Muscle layer of duodenum (tissue), 2 donors: ENCODE results near the gene PTK7.
"Not testable (repeated sequence)": the region's sequence is repeated elsewhere in the genome, so short reads cannot be mapped to it uniquely, and the experiment has no call there.

Experiments
- H3K27ac ChIP-seq: one replicate; pipeline ENCODE4 v1.7.0; 2013; ENCODE audit warnings: mild to moderate bottlenecking, low read length
- H3K27me3 ChIP-seq: one replicate; pipeline ENCODE4 v1.7.0; 2013; ENCODE audit warnings: low read depth, mild to moderate bottlenecking, control low read depth, low read length
- H3K36me3 ChIP-seq, 2 donors: one replicate each; pipeline ENCODE4 v1.7.0; 2013; ENCODE audit warnings: low read length in 2 of 2, control low read depth in 1 of 2, mild to moderate bottlenecking in 1 of 2; ENCODE audit not compliant: insufficient read depth in 2 of 2, control insufficient read depth in 1 of 2
- H3K4me1 ChIP-seq, 2 donors: one replicate each; pipeline ENCODE4 v1.7.0; 2013; ENCODE audit warnings: low read length in 2 of 2, mild to moderate bottlenecking in 2 of 2, control low read depth in 1 of 2, moderate library complexity in 1 of 2; ENCODE audit not compliant: insufficient read depth in 2 of 2, control insufficient read depth in 1 of 2
- H3K4me3 ChIP-seq, 2 donors: one replicate each; pipeline ENCODE4 v1.7.0; 2013; ENCODE audit warnings: low read length in 2 of 2, low read depth in 1 of 2, mild to moderate bottlenecking in 1 of 2
- H3K9me3 ChIP-seq, 2 donors: one replicate each; pipeline ENCODE4 v1.7.0; 2013; ENCODE audit warnings: low read length in 2 of 2, control low read depth in 1 of 2, mild to moderate bottlenecking in 1 of 2; ENCODE audit not compliant: control insufficient read depth in 1 of 2
- donor health status: healthy.

Gene PTK7

GRCh38 chr6:43139973-43140372 lies 63.9 kb downstream of the PTK7 start:
- not testable (repeated sequence) for H3K36me3 ChIP-seq, H3K4me3 ChIP-seq, H3K9me3 ChIP-seq, H3K27ac ChIP-seq, H3K27me3 ChIP-seq
- H3K4me1 ChIP-seq: peaks cover 0 to 12% of the 10 kb centered on the region in 2 donors

GRCh38 chr6:43141644-43142043 lies 65.5 kb downstream of the PTK7 start:
- Histone ChIP-seq H3K9me3 (no peaks in the 10 kb centered on the region), H3K27ac (no peak overlapping the region), H3K4me3 (no peak overlapping the region), H3K4me1 (peaks cover 0 to 12% of the 10 kb centered on the region in 2 donors), H3K36me3 (peaks cover 0 to 4% of the 10 kb centered on the region in 2 donors), H3K27me3 (no peaks in the 10 kb centered on the region)

GRCh38 chr6:43142101-43142500 lies 66.0 kb downstream of the PTK7 start:
- peaks cover 0 to 4% of the 10 kb centered on the region in 2 donors for H3K36me3 ChIP-seq
- H3K4me1 ChIP-seq: peaks cover 0 to 12% of the 10 kb centered on the region in 2 donors
- H3K27me3 ChIP-seq: no peaks in the 10 kb centered on the region
- no peak overlapping the region for H3K4me3 ChIP-seq
- H3K9me3 ChIP-seq: no peaks in the 10 kb centered on the region
- no peak overlapping the region for H3K27ac ChIP-seq

GRCh38 chr6:43143235-43144128 lies 67.4 kb downstream of the PTK7 start:
- no peaks in the 10 kb centered on the region for H3K9me3 ChIP-seq
- H3K27ac ChIP-seq: no peak overlapping the region
- H3K4me3 ChIP-seq: no peak overlapping the region
- H3K4me1 ChIP-seq: peaks cover 0 to 12% of the 10 kb centered on the region in 2 donors
- no peaks in the 10 kb centered on the region for H3K27me3 ChIP-seq
- H3K36me3 ChIP-seq: peaks cover 0 to 4% of the 10 kb centered on the region in 2 donors

GRCh38 chr6:43144879-43145278 lies 68.8 kb downstream of the PTK7 start:
- peaks cover 0 to 12% of the 10 kb centered on the region in 2 donors for H3K4me1 ChIP-seq
- H3K36me3 ChIP-seq: peaks cover 0 to 4% of the 10 kb centered on the region in 2 donors
- no peak overlapping the region for H3K27ac ChIP-seq
- H3K27me3 ChIP-seq: no peaks in the 10 kb centered on the region
- H3K4me3 ChIP-seq: no peak overlapping the region
- no peaks in the 10 kb centered on the region for H3K9me3 ChIP-seq

GRCh38 chr6:43146261-43146660 lies 70.1 kb downstream of the PTK7 start:
- no peaks in the 10 kb centered on the region for H3K27me3 ChIP-seq
- peaks cover 0 to 12% of the 10 kb centered on the region in 2 donors for H3K4me1 ChIP-seq
- no peak overlapping the region for H3K4me3 ChIP-seq
- peaks cover 0 to 4% of the 10 kb centered on the region in 2 donors for H3K36me3 ChIP-seq
- no peaks in the 10 kb centered on the region for H3K9me3 ChIP-seq
- no peak overlapping the region for H3K27ac ChIP-seq

- peaks cover 0 to 12% of the 10 kb centered on the region in 2 donors for H3K4me1 ChIP-seq
- no peak overlapping the region for H3K27ac ChIP-seq
- H3K9me3 ChIP-seq: no peaks in the 10 kb centered on the region
- H3K4me3 ChIP-seq: no peak overlapping the region
- H3K27me3 ChIP-seq: no peaks in the 10 kb centered on the region
- H3K36me3 ChIP-seq: peaks cover 0 to 4% of the 10 kb centered on the region in 2 donors
These were observed 70.9 kb downstream of the PTK7 start for GRCh38 chr6:43146709-43147688.

GRCh38 chr6:43147691-43148477 lies 71.8 kb downstream of the PTK7 start:
- H3K4me3 ChIP-seq: no peak overlapping the region
- H3K36me3 ChIP-seq: peaks cover 0 to 4% of the 10 kb centered on the region in 2 donors
- no peak overlapping the region for H3K27ac ChIP-seq
- peaks cover 0 to 12% of the 10 kb centered on the region in 2 donors for H3K4me1 ChIP-seq
- no peaks in the 10 kb centered on the region for H3K9me3 ChIP-seq
- H3K27me3 ChIP-seq: no peaks in the 10 kb centered on the region

GRCh38 chr6:43149265-43149664 lies 73.2 kb downstream of the PTK7 start:
- H3K36me3 ChIP-seq: peaks cover 0 to 4% of the 10 kb centered on the region in 2 donors
- H3K4me3 ChIP-seq: no peak overlapping the region
- H3K9me3 ChIP-seq: no peaks in the 10 kb centered on the region
- H3K27me3 ChIP-seq: no peaks in the 10 kb centered on the region
- no peaks in the 10 kb centered on the region for H3K4me1 ChIP-seq
- H3K27ac ChIP-seq: no peak overlapping the region

GRCh38 chr6:43150051-43150751 lies 74.1 kb downstream of the PTK7 start:
- Histone ChIP-seq H3K4me1 (no peaks in the 10 kb centered on the region), H3K27me3 (no peaks in the 10 kb centered on the region), H3K27ac (no peak overlapping the region), H3K36me3 (peaks cover 0 to 4% of the 10 kb centered on the region in 2 donors), H3K9me3 (no peaks in the 10 kb centered on the region), H3K4me3 (no peak overlapping the region)
